GM23338 (cell line): ENCODE results near the gene CELF2. TPM values are rescaled to one million over a fixed set of nuclear protein-coding genes. Genes with fewer than 3 reads are reported as not detected.

Experiments
- ATAC-seq: fragments of 200-7000 bp; cut with Tn5 transposase; 3 replicates; pipeline ENCODE4 v1.9.1; 2020
- DNase-seq: peaks from one replicate; pipeline ENCODE4 v3.0.0-alpha.2; 2015; ENCODE audit warnings: low spot score
- H2AFZ ChIP-seq: fragments of 200-600 bp; sonication (generic); 2 replicates; pipeline ENCODE4 v1.8.0; 2016; ENCODE audit warnings: antibody characterized with exemption, mild to moderate bottlenecking, moderate library complexity
- H3F3A ChIP-seq: fragments of 200-600 bp; sonication (generic); replicated peaks from 2 replicates; pipeline ENCODE4 v1.8.0; 2017; ENCODE audit warnings: antibody characterized with exemption, mixed run types, low read depth
- H3K27ac ChIP-seq: fragments of 200-600 bp; sonication (generic); 2 replicates; pipeline ENCODE4 v1.6.1; 2016; ENCODE audit warnings: low read depth
- H3K27me3 ChIP-seq: fragments of 200-600 bp; sonication (generic); 2 replicates; pipeline ENCODE4 v1.8.0; 2016; ENCODE audit warnings: mild to moderate bottlenecking, mixed run types, moderate library complexity; ENCODE audit not compliant: insufficient read depth
- H3K36me3 ChIP-seq: fragments of 200-600 bp; sonication (generic); 2 replicates; pipeline ENCODE4 v1.8.0; 2016; ENCODE audit warnings: mild to moderate bottlenecking; ENCODE audit not compliant: insufficient read depth
- H3K4me1 ChIP-seq: fragments of 200-600 bp; sonication (generic); 2 replicates; pipeline ENCODE4 v1.8.0; 2016; ENCODE audit warnings: mild to moderate bottlenecking, moderate library complexity; ENCODE audit not compliant: insufficient read depth
- H3K4me2 ChIP-seq: fragments of 200-600 bp; sonication (generic); 2 replicates; pipeline ENCODE4 v1.7.1; 2017; ENCODE audit warnings: mixed run types
- H3K4me3 ChIP-seq: fragments of 200-600 bp; sonication (generic); 2 replicates; pipeline ENCODE4 v1.6.1; 2016; ENCODE audit warnings: mixed run types
- H3K79me2 ChIP-seq: fragments of 200-600 bp; sonication (generic); replicated peaks from 2 replicates; pipeline ENCODE4 v1.8.0; 2017; ENCODE audit warnings: mild to moderate bottlenecking; ENCODE audit not compliant: insufficient read depth
- H3K9me2 ChIP-seq: fragments of 200-600 bp; sonication (generic); 2 replicates; pipeline ENCODE4 v1.8.0; 2017; ENCODE audit not compliant: insufficient read depth
- H4K20me1 ChIP-seq: fragments of 200-600 bp; sonication (generic); replicated peaks from 2 replicates; pipeline ENCODE4 v1.8.0; 2017; ENCODE audit warnings: mild to moderate bottlenecking; ENCODE audit not compliant: insufficient read depth
- H3K27ac Mint-ChIP-seq: 2 replicates; pipeline ENCODE4 v1.8.0; 2020; ENCODE audit warnings: inconsistent platforms, mild to moderate bottlenecking, moderate library complexity, mixed read lengths
- H3K27me3 Mint-ChIP-seq: 3 replicates; pipeline ENCODE4 v1.8.0; 2022; ENCODE audit warnings: low read depth, mild to moderate bottlenecking, moderate library complexity, mixed read lengths, inconsistent platforms; ENCODE audit not compliant: insufficient read depth, poor library complexity
- H3K36me3 Mint-ChIP-seq: 3 replicates; pipeline ENCODE4 v1.8.0; 2021; ENCODE audit warnings: low read depth, mild to moderate bottlenecking, inconsistent platforms, moderate library complexity, mixed read lengths
- H3K4me1 Mint-ChIP-seq: 3 replicates; pipeline ENCODE4 v1.8.0; 2020; ENCODE audit warnings: mild to moderate bottlenecking, inconsistent platforms, mixed read lengths
- H3K4me3 Mint-ChIP-seq: 3 replicates; pipeline ENCODE4 v1.8.0; 2021; ENCODE audit warnings: moderate library complexity, mild to moderate bottlenecking, inconsistent platforms, mixed read lengths
- H3K9me3 Mint-ChIP-seq: 3 replicates; pipeline ENCODE4 v1.8.0; 2020; ENCODE audit warnings: moderate library complexity, mild to moderate bottlenecking, inconsistent platforms, mixed read lengths
- EZH2 ChIP-seq: fragments of 200-600 bp; sonication (generic); IDR thresholded peaks from one replicate; pipeline ENCODE4 v1.8.0; 2017; ENCODE audit warnings: antibody characterized with exemption, mild to moderate bottlenecking, low read depth; ENCODE audit not compliant: unreplicated experiment
- JUNB ChIP-seq: IDR thresholded peaks from one replicate; pipeline ENCODE4 v1.6.1; 2016; ENCODE audit warnings: antibody characterized with exemption; ENCODE audit not compliant: unreplicated experiment
- POLR2AphosphoS5 ChIP-seq: IDR thresholded peaks from 2 replicates; pipeline ENCODE4 v1.6.1; 2016; ENCODE audit warnings: antibody characterized with exemption, low read depth
- STAT1 ChIP-seq: IDR thresholded peaks from one replicate; pipeline ENCODE4 v1.6.1; 2016; ENCODE audit warnings: antibody characterized with exemption; ENCODE audit not compliant: unreplicated experiment
- ZNF114 ChIP-seq: fragments of 250-450 bp; sonication (Bioruptor Pico); IDR thresholded peaks from 2 replicates; pipeline ENCODE4 v1.5.0; 2020; ENCODE audit warnings: mild to moderate bottlenecking, moderate library complexity
- ZNF331 ChIP-seq: fragments of 250-450 bp; sonication (Bioruptor Pico); IDR thresholded peaks from 2 replicates; pipeline ENCODE4 v1.5.0; 2020; ENCODE audit warnings: low read depth, mild to moderate bottlenecking, moderate library complexity
- polyA plus RNA-seq: library from polyadenylated mRNA; unstranded; fragments of >200 nt; fragmentation: Nextera tagmentation; extraction: Ambion mirVana; gene quantifications from 2 replicates; pipeline ENCODE4 v1.2.1, GENCODE V29; 2016
- total RNA-seq: library from RNA; depleted of rRNA; stranded (reverse); fragments of >200 nt; shearing (Covaris generic); gene quantifications from 2 replicates; pipeline ENCODE4 v1.2.3, GENCODE V29; 2014
- TF ChIP-seq, protein P1 (sequence below): IDR thresholded peaks from one replicate; pipeline ENCODE4 v1.6.1; 2018; ENCODE audit warnings: antibody characterized with exemption; ENCODE audit not compliant: unreplicated experiment
- TF ChIP-seq, protein P2 (sequence below), 2 experiments: fragments of 200-600 bp in 1 of 2; sonication (generic) in 1 of 2; conservative IDR thresholded peaks; 2 replicates each; pipeline versions ENCODE4 v1.5.1 to v1.6.1; 2016 to 2017; ENCODE audit warnings: antibody characterized with exemption in 2 of 2, low read depth in 2 of 2, mild to moderate bottlenecking in 2 of 2, moderate library complexity in 1 of 2
- TF ChIP-seq, protein P3 (sequence below): fragments of 250-450 bp; sonication (Bioruptor Pico); IDR thresholded peaks from 2 replicates; pipeline ENCODE4 v1.5.0; 2020; ENCODE audit warnings: mild to moderate bottlenecking, moderate library complexity

Gene CELF2
- total and polyA plus RNA-seq, 2 experiments from 2014 or later, result 18.1 to 22.5 TPM

DNA sequence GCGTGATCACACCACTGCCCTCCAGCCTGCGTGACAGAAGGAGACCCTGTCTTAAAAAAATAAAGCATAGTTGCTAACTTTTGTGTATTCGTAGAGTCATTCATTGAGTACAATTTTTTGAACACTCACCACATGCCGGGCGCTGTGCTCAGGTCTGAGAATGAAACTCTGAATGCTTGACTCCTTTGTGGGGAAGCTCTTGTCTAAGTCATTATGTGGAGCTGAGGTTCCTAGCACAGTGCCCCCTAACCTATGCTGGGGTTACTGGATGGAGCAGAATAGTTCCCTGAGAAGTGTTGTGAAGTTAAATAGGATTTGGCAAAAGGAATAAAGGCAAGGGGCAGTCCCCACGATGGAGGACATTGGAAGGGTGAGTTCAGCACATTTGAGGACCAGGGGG lies 123.3 kb downstream of the CELF2 start:
- peak; percentile 31; the same call in 2 of the 3 replicates for ATAC-seq
- Mint-ChIP-seq H3K27me3 (no peaks in the 10 kb centered on the region), H3K4me1 (peaks cover 30% of the 10 kb centered on the region), H3K4me3 (no peak overlapping the region), H3K9me3 (no peaks in the 10 kb centered on the region), H3K36me3 (peaks cover 4% of the 10 kb centered on the region; the same call in 1 of the 3 replicates), H3K27ac (no peak overlapping the region)
- H3K27ac ChIP-seq, result no peak overlapping the region
- no peaks in the 10 kb centered on the region for H3K79me2 ChIP-seq
- H3K4me1 ChIP-seq, result peaks cover 26% of the 10 kb centered on the region
- no peaks in the 10 kb centered on the region for H4K20me1 ChIP-seq
- peaks cover 7% of the 10 kb centered on the region for H3F3A ChIP-seq
- TF ChIP-seq, protein P1, sequence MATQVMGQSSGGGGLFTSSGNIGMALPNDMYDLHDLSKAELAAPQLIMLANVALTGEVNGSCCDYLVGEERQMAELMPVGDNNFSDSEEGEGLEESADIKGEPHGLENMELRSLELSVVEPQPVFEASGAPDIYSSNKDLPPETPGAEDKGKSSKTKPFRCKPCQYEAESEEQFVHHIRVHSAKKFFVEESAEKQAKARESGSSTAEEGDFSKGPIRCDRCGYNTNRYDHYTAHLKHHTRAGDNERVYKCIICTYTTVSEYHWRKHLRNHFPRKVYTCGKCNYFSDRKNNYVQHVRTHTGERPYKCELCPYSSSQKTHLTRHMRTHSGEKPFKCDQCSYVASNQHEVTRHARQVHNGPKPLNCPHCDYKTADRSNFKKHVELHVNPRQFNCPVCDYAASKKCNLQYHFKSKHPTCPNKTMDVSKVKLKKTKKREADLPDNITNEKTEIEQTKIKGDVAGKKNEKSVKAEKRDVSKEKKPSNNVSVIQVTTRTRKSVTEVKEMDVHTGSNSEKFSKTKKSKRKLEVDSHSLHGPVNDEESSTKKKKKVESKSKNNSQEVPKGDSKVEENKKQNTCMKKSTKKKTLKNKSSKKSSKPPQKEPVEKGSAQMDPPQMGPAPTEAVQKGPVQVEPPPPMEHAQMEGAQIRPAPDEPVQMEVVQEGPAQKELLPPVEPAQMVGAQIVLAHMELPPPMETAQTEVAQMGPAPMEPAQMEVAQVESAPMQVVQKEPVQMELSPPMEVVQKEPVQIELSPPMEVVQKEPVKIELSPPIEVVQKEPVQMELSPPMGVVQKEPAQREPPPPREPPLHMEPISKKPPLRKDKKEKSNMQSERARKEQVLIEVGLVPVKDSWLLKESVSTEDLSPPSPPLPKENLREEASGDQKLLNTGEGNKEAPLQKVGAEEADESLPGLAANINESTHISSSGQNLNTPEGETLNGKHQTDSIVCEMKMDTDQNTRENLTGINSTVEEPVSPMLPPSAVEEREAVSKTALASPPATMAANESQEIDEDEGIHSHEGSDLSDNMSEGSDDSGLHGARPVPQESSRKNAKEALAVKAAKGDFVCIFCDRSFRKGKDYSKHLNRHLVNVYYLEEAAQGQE, result no peak
- TF ChIP-seq, protein P2, sequence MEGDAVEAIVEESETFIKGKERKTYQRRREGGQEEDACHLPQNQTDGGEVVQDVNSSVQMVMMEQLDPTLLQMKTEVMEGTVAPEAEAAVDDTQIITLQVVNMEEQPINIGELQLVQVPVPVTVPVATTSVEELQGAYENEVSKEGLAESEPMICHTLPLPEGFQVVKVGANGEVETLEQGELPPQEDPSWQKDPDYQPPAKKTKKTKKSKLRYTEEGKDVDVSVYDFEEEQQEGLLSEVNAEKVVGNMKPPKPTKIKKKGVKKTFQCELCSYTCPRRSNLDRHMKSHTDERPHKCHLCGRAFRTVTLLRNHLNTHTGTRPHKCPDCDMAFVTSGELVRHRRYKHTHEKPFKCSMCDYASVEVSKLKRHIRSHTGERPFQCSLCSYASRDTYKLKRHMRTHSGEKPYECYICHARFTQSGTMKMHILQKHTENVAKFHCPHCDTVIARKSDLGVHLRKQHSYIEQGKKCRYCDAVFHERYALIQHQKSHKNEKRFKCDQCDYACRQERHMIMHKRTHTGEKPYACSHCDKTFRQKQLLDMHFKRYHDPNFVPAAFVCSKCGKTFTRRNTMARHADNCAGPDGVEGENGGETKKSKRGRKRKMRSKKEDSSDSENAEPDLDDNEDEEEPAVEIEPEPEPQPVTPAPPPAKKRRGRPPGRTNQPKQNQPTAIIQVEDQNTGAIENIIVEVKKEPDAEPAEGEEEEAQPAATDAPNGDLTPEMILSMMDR (conservative IDR thresholded peaks at IDR 0.05; ENCODE audit: low read depth in 2 of 2), result peak; percentile 26; a peak in 3 of 4 replicates
- TF ChIP-seq JUNB, result no peak
- no peak overlapping the region for H3K4me2 ChIP-seq
- no peak for DNase-seq
- H3K27me3 ChIP-seq, result no peaks in the 10 kb centered on the region
- H3K4me3 ChIP-seq, result no peak overlapping the region
- no peak overlapping the region for H2AFZ ChIP-seq
- no peaks in the 10 kb centered on the region for H3K36me3 ChIP-seq
- no peaks in the 10 kb centered on the region for H3K9me2 ChIP-seq

DNA sequence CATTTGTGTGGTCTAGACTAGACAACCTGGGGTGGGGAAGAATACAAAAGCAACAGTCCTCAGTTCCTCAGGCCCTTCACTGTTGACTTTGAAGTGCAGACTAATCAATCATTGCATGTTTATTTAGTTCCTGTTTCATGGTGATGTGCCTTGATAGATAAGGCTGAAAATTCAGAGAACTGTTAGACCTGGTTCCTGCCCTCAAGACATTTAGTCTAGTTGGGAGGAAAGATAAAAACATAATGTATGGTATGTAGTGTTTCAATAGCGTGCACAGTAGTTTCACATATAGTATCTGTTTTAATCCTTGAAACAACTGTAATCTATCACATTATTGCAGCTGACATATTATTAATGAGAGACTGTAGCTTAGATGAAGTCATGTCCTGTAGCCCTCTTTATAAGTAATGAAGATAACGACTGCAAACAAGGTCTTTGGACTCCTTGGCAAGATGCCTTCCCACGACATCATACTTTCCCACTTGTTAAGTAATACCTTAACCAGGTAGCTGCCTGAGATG lies 124.0 kb downstream of the CELF2 start:
- Mint-ChIP-seq H3K9me3 (no peaks in the 10 kb centered on the region), H3K27ac (no peak overlapping the region), H3K27me3 (no peaks in the 10 kb centered on the region), H3K36me3 (peaks cover 4% of the 10 kb centered on the region; the same call in 1 of the 3 replicates), H3K4me1 (peaks cover 36% of the 10 kb centered on the region), H3K4me3 (no peak overlapping the region)
- Histone ChIP-seq H3K4me1 (peaks cover 30% of the 10 kb centered on the region), H3K4me3 (no peak overlapping the region), H3K4me2 (no peak overlapping the region), H2AFZ (no peak overlapping the region), H4K20me1 (no peaks in the 10 kb centered on the region), H3K27ac (no peak overlapping the region), H3F3A (peaks cover 7% of the 10 kb centered on the region), H3K79me2 (no peaks in the 10 kb centered on the region), H3K36me3 (no peaks in the 10 kb centered on the region), H3K27me3 (no peaks in the 10 kb centered on the region), H3K9me2 (no peaks in the 10 kb centered on the region)
- ATAC-seq (no peak), DNase-seq (no peak)
- TF ChIP-seq EZH2, result no peak
- TF ChIP-seq, protein P3, sequence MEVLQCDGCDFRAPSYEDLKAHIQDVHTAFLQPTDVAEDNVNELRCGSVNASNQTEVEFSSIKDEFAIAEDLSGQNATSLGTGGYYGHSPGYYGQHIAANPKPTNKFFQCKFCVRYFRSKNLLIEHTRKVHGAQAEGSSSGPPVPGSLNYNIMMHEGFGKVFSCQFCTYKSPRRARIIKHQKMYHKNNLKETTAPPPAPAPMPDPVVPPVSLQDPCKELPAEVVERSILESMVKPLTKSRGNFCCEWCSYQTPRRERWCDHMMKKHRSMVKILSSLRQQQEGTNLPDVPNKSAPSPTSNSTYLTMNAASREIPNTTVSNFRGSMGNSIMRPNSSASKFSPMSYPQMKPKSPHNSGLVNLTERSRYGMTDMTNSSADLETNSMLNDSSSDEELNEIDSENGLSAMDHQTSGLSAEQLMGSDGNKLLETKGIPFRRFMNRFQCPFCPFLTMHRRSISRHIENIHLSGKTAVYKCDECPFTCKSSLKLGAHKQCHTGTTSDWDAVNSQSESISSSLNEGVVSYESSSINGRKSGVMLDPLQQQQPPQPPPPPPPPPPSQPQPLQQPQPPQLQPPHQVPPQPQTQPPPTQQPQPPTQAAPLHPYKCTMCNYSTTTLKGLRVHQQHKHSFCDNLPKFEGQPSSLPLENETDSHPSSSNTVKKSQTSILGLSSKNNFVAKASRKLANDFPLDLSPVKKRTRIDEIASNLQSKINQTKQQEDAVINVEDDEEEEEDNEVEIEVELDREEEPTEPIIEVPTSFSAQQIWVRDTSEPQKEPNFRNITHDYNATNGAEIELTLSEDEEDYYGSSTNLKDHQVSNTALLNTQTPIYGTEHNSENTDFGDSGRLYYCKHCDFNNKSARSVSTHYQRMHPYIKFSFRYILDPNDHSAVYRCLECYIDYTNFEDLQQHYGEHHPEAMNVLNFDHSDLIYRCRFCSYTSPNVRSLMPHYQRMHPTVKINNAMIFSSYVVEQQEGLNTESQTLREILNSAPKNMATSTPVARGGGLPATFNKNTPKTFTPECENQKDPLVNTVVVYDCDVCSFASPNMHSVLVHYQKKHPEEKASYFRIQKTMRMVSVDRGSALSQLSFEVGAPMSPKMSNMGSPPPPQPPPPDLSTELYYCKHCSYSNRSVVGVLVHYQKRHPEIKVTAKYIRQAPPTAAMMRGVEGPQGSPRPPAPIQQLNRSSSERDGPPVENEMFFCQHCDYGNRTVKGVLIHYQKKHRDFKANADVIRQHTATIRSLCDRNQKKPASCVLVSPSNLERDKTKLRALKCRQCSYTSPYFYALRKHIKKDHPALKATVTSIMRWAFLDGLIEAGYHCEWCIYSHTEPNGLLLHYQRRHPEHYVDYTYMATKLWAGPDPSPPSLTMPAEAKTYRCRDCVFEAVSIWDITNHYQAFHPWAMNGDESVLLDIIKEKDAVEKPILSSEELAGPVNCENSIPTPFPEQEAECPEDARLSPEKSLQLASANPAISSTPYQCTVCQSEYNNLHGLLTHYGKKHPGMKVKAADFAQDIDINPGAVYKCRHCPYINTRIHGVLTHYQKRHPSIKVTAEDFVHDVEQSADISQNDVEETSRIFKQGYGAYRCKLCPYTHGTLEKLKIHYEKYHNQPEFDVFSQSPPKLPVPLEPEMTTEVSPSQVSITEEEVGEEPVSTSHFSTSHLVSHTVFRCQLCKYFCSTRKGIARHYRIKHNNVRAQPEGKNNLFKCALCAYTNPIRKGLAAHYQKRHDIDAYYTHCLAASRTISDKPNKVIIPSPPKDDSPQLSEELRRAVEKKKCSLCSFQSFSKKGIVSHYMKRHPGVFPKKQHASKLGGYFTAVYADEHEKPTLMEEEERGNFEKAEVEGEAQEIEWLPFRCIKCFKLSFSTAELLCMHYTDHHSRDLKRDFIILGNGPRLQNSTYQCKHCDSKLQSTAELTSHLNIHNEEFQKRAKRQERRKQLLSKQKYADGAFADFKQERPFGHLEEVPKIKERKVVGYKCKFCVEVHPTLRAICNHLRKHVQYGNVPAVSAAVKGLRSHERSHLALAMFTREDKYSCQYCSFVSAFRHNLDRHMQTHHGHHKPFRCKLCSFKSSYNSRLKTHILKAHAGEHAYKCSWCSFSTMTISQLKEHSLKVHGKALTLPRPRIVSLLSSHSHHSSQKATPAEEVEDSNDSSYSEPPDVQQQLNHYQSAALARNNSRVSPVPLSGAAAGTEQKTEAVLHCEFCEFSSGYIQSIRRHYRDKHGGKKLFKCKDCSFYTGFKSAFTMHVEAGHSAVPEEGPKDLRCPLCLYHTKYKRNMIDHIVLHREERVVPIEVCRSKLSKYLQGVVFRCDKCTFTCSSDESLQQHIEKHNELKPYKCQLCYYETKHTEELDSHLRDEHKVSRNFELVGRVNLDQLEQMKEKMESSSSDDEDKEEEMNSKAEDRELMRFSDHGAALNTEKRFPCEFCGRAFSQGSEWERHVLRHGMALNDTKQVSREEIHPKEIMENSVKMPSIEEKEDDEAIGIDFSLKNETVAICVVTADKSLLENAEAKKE (CRISPR knock-in tag), result no peak
- TF ChIP-seq ZNF331, result no peak
- TF ChIP-seq ZNF114, result no peak
- no peak for TF ChIP-seq JUNB
- TF ChIP-seq STAT1, result no peak
- no peak for TF ChIP-seq POLR2AphosphoS5
